PFSK-1 (cell line): Measurements from ENCODE around the gene RGS7BP. TPM values are rescaled to one million over a fixed set of nuclear protein-coding genes. Genes with fewer than 3 reads are reported as not detected.

Experiments used
- FOXP2 ChIP-seq: optimal IDR thresholded peaks from 2 replicates; pipeline ENCODE3; 2011; ENCODE audit warnings: borderline replicate concordance, control low read depth, inconsistent platforms; ENCODE audit not compliant: insufficient read depth; ENCODE audit errors: extremely low read length, extremely low read depth
- POLR2AphosphoS5 ChIP-seq: IDR thresholded peaks from 2 replicates; pipeline ENCODE4 v1.6.1; 2012; ENCODE audit warnings: low read depth, mild to moderate bottlenecking, control low read depth, low read length, moderate library complexity
- REST ChIP-seq, 2 experiments: IDR thresholded peaks; 2 replicates each; pipeline versions ENCODE4 v1.6.1 to v1.8.0; 2011 to 2012; ENCODE audit warnings: low read depth in 2 of 2, low read length in 2 of 2, control low read depth in 1 of 2, inconsistent platforms in 1 of 2, mild to moderate bottlenecking in 1 of 2, moderate library complexity in 1 of 2; ENCODE audit not compliant: insufficient read depth in 1 of 2
- SIN3A ChIP-seq: IDR thresholded peaks from 2 replicates; pipeline ENCODE4 v1.6.1; 2012; ENCODE audit warnings: mild to moderate bottlenecking, low read length, moderate library complexity, borderline replicate concordance; ENCODE audit not compliant: insufficient read depth
- TAF1 ChIP-seq: IDR thresholded peaks from 2 replicates; pipeline ENCODE4 v1.6.1; 2012; ENCODE audit warnings: low read length, control low read depth, borderline replicate concordance; ENCODE audit not compliant: insufficient read depth
- polyA plus RNA-seq: library from polyadenylated mRNA; unstranded; fragments of >200 nt; gene quantifications from one replicate; pipeline ENCODE4 v1.2.1, GENCODE V29; 2012; ENCODE audit warnings: low read depth, missing spikeins; ENCODE audit not compliant: insufficient read length

Gene RGS7BP
- polyA plus RNA-seq, result not detected

- no peak for TF ChIP-seq SIN3A
- TF ChIP-seq TAF1, result no peak
- TF ChIP-seq POLR2AphosphoS5, result no peak
- TF ChIP-seq FOXP2, result no peak
- no peak for TF ChIP-seq REST (IDR thresholded peaks at IDR 0.05; ENCODE audit: insufficient read depth in 1 of 2, low read depth in 2 of 2, low read length in 2 of 2)
Observed at GRCh38 chr5:64505769-64506566, at the start of gene RGS7BP. RGS7BP (plus strand) TSS chr5:64506015; CDS start chr5:64506625, 610 bp downstream.

- TF ChIP-seq TAF1, result no peak
- no peak for TF ChIP-seq POLR2AphosphoS5
Observed at GRCh38 chr5:64457846-64458245, 48.0 kb upstream of the RGS7BP start.

- no peak for TF ChIP-seq TAF1
- TF ChIP-seq POLR2AphosphoS5, result no peak
- no peak for TF ChIP-seq FOXP2
- no peak for TF ChIP-seq SIN3A
- no peak for TF ChIP-seq REST (IDR thresholded peaks at IDR 0.05; ENCODE audit: insufficient read depth in 1 of 2, low read depth in 2 of 2, low read length in 2 of 2)
Observed at GRCh38 chr5:64458948-64459347, 46.9 kb upstream of the RGS7BP start.

- TF ChIP-seq TAF1, result no peak
- no peak for TF ChIP-seq REST (IDR thresholded peaks at IDR 0.05; ENCODE audit: insufficient read depth in 1 of 2, low read depth in 2 of 2, low read length in 2 of 2)
- TF ChIP-seq SIN3A, result no peak
- TF ChIP-seq POLR2AphosphoS5, result no peak
- no peak for TF ChIP-seq FOXP2
Observed at GRCh38 chr5:64462391-64462790, 43.4 kb upstream of the RGS7BP start.

GRCh38 chr5:64486163-64486562, 19.7 kb upstream of the RGS7BP start:
- TF ChIP-seq POLR2AphosphoS5, result no peak
- no peak for TF ChIP-seq FOXP2
- no peak for TF ChIP-seq REST (IDR thresholded peaks at IDR 0.05; ENCODE audit: insufficient read depth in 1 of 2, low read depth in 2 of 2, low read length in 2 of 2)
- no peak for TF ChIP-seq TAF1
- TF ChIP-seq SIN3A, result no peak
